MM.1S (cell line): ENCODE data around the gene TPI1.

Experiments used
- CTCF ChIP-seq: fragments of 300-600 bp; sonication (generic); IDR thresholded peaks from 2 replicates; pipeline ENCODE4 v1.5.1; 2016; ENCODE audit warnings: antibody characterized with exemption, low read length, mixed read lengths
- EZH2 ChIP-seq: fragments of 300-600 bp; sonication (generic); optimal IDR thresholded peaks from 2 replicates; pipeline ENCODE3; 2017; ENCODE audit warnings: low read depth, mild to moderate bottlenecking, antibody characterized with exemption, low read length, mixed read lengths
- EZH2phosphoT487 ChIP-seq: fragments of 300-600 bp; sonication (generic); IDR thresholded peaks from 2 replicates; pipeline ENCODE4 v1.6.1; 2018; ENCODE audit warnings: antibody characterized with exemption, low read length

- TF ChIP-seq CTCF (no peak), EZH2 (no peak), EZH2phosphoT487 (no peak)
Measured at GRCh38 chr12:6840761-6841515, 26.4 kb upstream of the TPI1 start, which contains the start of gene GNB3.
